ENCODE results near the gene AMER2.

The AMER2 gene

DNA sequence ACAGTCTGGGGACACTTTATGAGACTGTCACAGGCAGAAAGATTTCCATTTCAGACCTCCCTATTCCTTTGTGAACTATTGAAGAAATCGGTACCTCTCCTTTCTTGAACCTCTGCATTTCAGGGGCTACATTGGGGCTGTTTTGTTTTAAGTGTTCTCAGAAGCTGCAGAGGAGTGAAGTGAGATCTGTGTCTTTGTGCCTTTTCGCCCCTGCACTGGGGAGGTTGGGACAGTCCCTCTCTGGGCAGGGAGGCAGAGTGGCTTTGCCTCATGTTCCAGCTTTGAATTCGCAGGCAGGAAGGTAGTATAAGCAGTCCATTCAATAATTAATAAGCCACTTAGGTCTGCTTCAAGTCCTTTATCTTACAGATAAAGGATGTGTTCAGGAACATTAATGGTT lies 9.5 kb upstream of the AMER2 start:
- no peak for DNase-seq (ENCODE audit: low spot score)

DNA sequence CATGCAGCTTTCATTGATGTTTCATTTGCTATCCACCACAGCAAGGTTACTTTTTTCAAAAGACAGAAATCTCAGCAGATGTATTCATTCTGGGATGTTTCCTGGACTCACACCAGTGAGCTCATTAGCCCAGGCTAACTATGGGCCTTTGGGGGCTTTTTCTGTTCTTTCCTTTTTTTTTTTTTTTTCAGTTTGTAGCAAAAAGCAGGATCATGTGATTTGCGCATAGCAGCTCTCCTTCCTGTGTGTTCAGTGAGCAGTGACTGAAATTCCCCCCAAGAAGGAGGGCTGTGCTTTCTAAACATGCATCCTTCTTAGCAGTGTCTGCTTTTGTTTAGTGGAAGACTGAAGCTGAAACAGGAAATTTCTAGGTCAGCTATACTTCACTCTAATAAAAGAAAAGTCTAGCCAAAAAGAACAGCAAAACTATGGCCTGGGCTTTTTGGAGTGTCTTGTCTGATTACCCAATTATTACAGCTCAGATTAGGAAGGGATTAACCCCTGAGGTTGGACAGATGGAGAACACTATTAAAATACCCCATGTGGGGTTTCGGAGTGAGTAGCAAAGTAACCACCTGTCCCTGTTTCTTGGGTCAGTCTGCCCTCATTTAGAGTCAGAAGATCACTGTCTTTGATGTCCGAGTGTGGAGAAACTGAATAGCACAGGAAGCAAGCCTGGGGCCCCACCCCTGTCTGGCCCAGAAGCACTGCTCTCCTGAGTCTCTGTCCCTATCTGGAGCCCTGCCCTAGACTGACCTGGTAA lies 8.9 kb upstream of the AMER2 start:
- DNase-seq (ENCODE audit: low spot score) = peak; percentile 81

DNA sequence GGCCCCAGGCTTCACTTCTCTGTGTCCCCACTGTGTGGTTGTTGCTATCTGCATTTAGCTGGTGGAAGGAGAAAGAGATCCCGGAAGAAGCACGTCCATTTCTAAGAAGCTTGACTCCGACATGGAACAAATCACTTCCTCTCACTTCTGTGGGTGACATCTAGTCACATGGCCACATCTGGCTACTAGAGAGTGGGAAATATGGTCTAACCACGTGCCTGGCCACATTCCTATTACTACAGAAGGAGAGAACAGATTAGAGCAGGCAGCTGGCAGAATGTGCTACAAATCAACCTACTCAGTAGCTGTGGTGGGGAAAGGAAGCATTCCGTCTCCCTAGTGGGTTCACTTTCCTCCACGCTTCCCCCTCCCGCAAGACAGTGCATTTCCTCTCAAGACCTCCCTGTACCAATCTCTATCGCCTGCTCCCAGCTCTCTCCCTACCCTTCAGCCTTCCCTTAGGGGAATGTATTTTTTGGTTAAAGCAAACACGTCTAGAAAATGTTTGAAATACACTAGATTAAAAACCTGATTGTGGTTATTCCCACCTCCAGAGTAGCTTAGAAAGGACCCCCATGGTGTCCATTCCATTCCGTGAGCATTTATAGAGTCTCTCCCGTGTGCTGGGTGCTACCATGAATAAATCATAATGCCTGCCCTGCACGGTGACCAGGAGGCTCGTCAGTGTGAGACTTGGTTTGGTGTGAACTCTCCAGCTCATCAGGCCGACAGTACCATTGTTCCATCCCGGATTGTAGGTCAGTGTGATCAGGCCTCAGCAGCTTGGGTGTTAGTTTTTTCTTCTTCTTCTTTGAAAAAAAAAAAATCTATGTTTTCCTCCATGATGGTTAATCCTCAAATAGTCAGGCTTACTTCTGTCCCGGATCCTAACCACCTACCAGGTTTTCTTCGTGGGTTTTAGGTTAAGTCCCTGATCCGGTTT lies 8.0 kb upstream of the AMER2 start:
- DNase-seq (ENCODE audit: low spot score) = no peak

DNA sequence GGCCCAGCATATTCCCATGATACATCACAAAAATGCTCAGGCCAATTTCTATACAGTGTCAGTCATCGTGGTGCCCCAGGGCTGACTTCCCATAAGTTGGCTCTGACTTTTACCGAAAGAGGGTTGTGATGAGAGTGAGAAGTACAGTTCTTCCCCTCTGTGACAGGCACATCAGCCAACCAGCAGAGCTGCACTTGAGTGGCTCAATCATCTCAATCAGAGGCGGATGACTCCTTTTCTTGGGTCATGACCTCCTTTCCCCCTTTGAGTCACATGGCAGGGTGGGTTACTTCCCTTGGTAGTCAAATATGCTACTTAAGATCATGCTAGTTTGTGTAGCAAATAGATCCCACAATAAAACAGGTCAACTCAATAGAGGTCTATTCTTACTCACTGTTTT lies 6.9 kb upstream of the AMER2 start:
- no peak for DNase-seq (ENCODE audit: low spot score)

DNA sequence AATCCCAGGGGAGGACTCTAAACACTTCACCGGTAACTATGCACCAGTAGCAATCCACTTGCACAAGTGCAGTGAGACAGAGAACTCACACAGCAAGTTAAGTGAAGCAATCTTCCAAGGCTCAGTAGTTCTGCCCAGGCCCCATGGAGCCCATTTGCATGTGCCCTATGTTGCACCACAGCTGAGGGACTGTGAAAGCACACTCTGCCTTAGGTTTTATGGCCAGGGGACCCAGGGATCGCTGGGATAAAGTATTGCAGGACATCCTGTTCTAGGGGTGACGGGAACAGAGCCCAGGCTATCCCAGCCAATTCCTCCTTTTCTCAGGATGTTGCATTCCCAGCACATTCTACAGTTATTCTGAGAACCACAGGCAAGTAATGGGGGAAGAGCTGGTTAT lies 6.0 kb upstream of the AMER2 start:
- peak; percentile 79 for DNase-seq (ENCODE audit: low spot score)

DNA sequence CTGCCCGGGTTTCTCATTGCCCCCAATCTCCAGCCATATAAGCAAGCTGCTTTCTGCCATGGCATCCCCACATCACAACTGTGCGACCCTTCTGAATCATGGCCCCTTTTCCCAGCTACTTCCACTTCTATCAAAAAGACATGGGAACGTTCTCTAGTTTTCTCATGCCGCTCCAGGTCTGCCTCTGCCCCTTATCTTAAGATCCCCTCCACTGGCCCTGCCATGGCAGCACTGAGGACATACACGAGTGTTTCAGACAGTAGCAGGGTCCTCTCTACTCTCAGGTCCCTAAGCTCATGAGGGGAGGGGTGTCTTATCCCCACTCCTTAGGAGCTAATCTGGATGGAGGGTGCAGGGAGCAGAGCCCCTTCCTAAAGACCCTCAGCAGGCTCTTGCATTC lies 5.5 kb upstream of the AMER2 start:
- DNase-seq (ENCODE audit: low spot score) = no peak

DNA sequence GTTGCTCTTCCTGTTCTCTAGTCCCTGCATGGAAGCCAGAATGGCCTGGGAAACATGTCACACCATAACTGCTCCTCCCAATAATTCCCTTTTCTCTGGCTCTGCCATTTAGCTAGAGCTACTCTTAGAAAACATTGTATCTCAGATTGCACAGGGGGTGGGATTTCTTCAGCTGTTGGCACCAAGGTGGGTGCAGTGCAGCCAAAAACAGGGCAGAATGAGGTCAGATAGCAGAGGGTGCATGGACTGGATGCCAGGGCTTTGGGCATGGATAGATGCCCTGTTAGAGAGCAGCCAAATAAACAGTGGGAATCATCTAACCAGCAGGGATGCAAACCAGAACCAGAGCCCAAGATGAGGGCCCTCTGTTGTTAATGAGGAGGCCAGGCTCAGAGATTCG lies 4.9 kb upstream of the AMER2 start:
- peak; percentile 99 for DNase-seq (ENCODE audit: low spot score)

DNA sequence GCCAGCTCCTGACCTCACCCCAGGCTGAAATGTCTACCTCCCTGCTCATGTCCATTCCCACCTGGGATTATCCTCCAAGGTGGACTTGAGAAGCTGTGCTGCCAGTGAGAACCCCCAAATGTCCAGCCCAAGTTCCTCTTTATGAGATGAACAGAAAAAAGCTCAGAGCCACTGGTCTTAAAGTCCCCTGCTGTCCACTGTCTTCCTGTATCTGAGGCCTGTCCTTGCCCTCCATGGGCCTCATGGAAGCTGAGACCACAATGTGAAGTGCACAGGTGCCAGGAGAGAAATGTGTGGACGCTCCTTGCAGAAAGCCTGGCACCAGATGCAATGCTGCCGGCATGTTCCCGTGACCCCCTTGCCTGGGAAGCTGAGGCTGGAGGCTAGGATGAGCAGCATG lies 3.3 kb upstream of the AMER2 start:
- DNase-seq (ENCODE audit: low spot score) = no peak

DNA sequence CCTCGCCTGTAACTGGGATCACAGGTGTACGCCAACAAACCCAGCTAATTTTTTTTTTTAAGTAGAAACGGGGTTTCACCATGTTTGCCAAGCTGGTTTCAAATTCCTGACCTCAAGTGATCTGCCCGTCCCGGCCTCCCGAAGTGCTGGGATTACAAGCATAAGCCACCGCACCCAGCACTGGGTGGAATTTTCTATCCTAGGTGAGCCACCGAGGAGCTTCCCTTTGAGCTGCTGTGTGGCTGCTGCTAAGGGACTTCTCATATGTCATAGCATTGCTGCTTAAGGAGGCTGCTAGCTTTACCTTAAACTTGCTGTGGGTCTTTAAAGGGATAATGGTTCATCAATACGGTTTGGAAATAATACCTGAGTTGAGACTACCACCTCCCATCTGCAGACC lies 2.9 kb upstream of the AMER2 start:
- no peak for DNase-seq (ENCODE audit: low spot score)

DNA sequence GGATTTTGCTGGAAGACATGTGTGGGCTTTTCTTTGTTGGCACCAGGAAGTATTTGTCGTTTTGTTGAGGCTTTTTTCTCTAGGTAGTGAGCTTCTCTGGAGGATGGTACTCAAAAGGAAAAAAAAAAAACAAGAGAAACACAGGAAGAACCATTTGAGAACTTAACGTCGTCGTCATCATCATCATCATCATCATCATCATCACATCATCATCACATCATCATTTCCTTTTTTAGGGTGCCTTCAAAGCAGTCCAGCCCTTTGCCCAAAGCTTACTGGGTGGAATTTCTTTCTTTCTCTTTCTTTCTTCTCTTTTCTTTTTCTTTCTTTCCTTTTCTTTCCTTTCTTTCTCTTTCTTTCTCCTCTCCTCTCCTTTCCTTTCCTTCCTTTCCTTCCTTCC lies 2.2 kb upstream of the AMER2 start:
- no peak for DNase-seq (ENCODE audit: low spot score)

DNA sequence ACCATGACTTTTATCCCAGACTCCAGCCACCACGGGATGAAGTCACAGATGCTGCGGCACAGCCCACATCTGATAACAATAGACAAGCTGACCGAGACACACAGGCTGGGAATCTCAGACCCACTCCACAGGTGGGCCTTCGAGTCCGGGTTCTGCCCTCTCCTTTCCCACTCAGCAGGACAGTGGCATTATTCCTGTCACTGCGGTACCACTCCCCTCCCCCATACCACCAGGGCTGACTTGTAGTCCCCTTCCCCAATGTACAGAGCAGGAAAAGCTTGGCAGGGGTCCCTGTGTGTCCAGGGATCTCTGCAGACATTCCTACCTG lies 179 bp upstream of the AMER2 start:
- DNase-seq (ENCODE audit: low spot score) = no peak

DNA sequence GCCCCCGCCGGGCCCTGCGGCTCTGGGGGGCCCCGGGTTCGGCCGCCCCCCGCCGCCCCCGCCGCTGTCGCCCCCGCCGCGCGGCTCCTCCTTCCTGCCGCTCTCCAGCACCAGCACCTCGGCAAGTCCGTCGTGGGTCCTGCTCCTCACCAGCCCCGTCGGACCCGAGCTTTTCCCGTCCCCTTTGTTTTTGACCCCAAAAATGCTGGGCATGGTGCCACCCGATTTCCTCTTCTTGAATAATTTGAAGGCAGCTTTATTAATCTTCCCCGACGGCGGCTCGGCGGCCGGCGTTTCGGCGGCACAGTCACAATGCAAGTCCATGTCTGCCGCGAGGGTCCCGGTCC lies 945 bp downstream of the AMER2 start:
- DNase-seq (ENCODE audit: low spot score) = no peak

DNA sequence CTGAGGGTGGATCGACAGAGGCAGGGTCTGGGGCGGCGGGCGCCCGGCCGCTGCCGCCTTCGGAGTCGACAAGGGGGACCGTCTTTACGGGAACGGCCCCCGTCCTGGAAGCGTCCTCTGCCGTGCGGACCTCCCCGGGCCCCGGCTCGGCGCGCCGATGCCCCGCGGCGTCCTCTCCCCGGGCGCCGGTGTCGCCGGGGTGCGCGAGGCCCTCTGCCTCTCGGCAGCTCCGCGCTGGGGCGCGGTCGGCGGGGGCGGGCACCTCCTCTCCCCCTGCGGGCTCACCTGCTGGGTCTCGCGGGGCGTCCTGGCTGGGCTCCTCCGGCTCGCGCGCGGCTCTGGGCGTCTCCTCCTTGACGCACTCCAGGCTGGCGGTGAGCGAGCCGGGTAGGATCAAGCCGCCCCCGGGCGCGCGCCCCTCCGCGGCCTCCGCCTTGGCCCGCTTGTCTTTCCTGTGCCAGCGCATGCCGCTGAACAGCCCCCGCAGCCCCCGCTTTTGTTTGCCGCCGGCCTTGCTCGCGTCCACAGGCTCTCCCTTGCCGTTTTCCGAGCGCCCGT lies 1.5 kb downstream of the AMER2 start:
- no peak for DNase-seq (ENCODE audit: low spot score)

DNA sequence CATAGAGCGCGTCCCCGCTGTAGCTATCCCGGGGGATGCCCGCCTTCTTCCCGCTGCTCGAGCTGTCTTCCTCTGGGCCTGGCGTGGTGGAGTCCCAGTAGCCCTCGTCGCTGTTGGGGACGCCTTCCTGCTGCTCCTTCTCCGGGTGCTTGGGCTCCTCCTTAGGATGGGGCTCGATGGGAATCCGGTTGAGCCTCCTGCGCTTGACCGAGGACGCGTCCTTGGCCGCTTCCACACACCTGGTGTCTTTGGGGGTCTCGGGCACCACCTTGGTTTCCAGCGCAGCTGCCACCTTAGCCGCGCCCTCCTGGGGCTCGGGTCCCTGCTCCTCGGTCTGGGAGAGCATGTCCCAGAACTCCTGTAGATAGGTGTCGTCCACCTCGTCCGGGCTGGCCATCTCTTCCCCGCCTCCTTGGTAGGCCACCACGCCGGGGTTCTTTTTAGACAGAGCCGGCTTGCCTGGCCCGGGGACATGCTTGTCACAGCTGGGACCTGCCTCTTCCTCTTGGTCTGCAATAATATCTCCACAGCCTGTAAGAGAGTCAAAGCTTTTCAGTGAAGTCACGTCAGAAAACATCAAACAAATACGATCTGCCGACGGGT lies 2.0 kb downstream of the AMER2 start:
- DNase-seq (ENCODE audit: low spot score) = peak; percentile 46

DNA sequence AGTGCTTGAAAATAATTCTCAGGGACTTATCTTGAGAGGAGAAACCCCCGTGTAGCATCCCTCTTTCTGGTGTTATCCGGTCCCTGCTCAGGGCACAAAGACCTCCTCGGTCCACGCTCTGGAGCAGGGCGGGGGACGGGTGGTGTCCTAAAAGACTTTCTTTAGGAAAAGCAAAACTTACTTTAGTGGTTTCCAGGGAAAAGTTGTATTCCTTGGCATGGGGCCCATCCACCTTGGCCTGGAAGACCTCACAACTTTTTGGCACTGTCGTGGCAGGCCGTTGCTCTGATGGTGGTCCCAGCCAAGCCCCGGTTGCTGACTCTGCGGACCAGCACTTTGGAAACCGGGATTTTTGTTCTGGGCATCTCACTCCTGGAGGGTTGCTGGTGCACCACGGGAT lies 2.7 kb downstream of the AMER2 start:
- no peak for DNase-seq (ENCODE audit: low spot score)

DNA sequence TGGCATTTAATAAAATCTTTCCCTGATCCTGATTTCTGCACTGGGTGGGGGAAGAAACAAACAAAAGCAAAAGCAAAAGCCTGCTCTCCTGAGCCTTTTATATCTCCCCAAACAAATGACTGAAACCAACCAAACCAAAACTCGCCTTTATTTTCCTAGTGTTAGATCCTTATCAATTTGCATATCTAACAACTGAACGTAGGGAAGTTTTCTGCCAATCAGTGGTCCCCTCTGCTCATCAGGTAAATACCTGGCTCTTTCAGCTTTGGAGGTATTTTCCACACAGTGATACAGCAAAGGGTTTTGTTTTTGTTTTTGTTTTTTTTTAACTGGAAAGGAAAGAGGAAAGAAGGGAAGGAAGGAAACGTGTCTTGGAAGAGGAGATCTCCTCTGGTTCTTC lies 3.3 kb downstream of the AMER2 start:
- no peak for DNase-seq (ENCODE audit: low spot score)

DNA sequence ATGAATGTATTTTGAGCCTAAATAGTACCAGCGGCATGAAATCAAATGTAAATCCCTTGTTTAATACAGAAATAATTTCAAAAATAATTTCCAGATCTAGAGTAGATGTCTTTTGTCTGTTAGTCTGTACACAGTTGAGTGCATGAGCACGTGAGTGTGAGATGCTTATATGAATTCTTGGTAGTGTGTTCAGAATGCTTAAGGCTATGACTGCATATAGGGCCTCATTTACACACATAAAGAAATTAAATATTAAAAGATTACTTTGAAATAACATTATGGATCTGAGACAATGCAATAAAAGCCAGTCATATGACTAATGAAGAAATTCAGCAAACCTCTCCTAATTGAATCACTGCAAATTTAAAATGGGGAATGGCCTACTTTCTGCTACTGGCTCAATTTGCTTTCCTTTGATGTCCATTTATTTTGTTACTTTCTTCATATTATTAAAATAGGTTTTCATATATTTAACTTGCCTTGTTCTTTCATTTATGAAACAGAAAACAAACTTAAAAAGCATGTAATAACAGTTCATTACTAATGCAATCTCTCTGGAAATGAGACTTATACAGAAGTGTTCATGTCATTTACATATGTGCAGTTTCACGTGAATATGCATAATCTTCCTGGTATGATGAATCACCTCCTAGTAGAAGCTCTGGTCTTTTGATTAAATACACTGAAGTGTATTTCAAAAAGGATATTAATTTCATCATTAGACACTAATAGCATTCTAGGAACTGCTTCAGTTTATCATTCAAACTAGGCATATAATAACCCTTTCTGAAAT lies 4.5 kb downstream of the AMER2 start:
- peak; percentile 49 for DNase-seq (ENCODE audit: low spot score)

DNA sequence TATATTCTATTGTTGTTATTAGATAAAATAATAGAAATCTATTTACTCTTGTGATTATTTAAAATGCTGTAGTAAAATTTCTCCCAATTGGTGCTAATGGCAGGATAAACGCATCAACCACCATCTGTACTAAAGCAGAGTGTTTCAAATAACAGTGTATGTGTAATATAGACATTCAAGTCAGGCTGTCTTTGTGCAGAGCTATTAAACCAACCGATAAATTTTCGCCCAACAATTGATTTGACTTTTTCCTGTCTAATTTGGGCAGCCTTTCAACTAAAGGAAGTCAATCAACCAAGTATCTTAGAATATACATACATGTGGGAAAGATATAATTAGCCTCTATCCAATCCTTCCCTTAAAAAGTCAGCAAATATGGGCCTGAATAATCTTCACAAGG lies 5.8 kb downstream of the AMER2 start:
- DNase-seq (ENCODE audit: low spot score) = peak; percentile 41

DNA sequence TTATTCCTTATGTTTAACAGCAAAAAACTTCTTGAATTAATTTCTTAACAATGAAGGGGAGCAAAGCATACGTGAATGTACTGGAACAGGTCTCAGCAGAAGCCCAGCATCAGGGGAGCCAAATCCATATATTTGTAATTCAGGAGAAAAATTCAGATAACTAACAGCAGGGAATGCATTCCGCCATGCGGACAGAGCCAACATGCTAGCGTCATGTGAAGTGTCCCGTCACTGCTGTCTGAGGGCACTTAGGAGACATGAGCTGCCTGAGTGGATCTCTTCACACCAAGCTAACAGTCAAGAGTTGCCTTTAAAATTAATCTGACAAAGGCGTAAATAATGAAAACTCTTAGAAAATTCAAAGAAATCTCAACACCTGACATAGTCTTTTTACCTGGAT lies 6.4 kb downstream of the AMER2 start:
- DNase-seq (ENCODE audit: low spot score) = peak; percentile 47

DNA sequence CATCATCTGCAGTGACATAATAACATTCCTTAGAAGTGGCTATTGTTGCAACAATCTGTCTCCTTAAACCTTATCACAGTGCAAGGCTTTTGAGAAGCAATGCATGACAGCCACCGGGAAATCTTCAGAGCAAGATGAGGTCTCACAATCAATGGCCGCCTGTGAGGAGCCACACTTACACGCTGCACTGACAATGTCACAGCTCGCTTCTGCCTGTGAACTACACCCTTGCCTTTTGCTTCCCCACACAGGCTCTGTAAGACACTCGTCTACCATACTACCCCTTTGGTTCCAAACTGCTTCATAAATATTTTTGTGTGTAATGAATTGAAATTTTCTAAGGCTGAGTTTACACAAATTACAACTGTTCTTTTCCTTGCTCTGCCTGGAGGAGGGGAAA lies 6.9 kb downstream of the AMER2 start:
- peak; percentile 46 for DNase-seq (ENCODE audit: low spot score)

DNA sequence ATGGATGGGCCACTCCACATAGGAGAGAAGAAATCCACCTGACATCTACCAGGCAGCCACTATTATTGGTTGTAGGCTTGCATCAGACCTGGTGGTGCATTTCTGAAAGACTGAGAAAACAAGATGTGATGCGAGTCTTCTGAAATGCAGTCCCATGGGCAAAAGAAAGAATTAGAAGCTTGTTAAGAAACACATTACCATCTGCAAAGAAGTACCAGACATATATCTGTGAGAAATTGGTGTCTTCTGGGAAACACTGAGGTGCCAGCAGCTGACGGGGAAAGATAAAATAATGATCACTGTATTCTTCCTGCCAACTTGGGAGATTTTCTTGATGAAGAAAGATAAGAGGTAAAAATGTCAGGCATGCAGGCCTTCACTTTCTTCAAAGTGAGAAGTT lies 14.4 kb downstream of the AMER2 start:
- no peak for DNase-seq (ENCODE audit: low spot score)

DNA sequence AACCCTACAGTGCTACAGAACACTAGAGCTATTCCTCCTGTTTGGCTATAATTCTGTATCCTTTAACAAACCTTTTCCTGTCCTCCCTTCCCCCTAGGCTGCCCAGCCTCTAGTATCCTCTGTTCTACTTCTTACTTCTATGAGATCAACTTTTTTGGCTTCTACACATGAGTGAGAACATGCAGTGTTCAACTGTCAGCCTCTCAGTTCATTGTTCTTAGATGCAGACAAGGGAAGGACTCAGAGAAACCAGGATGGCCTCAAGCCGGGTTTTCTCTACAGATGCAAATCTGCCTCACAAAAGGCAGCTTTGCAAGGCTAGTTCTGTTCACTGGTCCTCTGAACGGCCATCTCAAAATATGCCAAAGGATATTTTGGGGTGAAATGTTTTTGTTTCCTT lies 18.4 kb downstream of the AMER2 start:
- no peak for DNase-seq (ENCODE audit: low spot score)
